Bronchial epithelial cell (primary cell): ENCODE data around the gene POLR3B. TPM values are rescaled to one million over a fixed set of nuclear protein-coding genes. Genes with fewer than 3 reads are reported as not detected.

ENCODE experiments used
- DNase-seq: peaks from one replicate; pipeline ENCODE4 v3.0.0-alpha.2; 2010; ENCODE audit warnings: low read depth
- FAIRE-seq: peaks from 2 replicates; lab custom pipeline; 2011; peaks lifted over from hg19 to GRCh38; lab: Jason Lieb, UNC
- H3K27me3 ChIP-seq: 2 replicates; pipeline ENCODE4 v1.5.1; 2011; ENCODE audit warnings: low read length; ENCODE audit not compliant: control insufficient read depth, insufficient read depth
- H3K36me3 ChIP-seq: 2 replicates; pipeline ENCODE4 v1.5.1; 2011; ENCODE audit warnings: low read length; ENCODE audit not compliant: control insufficient read depth, insufficient read depth
- H3K4me3 ChIP-seq: 2 replicates; pipeline ENCODE4 v1.5.1; 2011; ENCODE audit warnings: mild to moderate bottlenecking, low read depth, low read length, control low read depth
- total RNA-seq: library from RNA; depleted of rRNA; stranded (reverse); fragments of >200 nt; gene quantifications from 2 replicates; pipeline ENCODE4 v1.2.1, GENCODE V29; 2014
- TF ChIP-seq, protein P1 (sequence below): IDR thresholded peaks from 2 replicates; pipeline ENCODE4 v1.5.1; 2011; ENCODE audit warnings: mild to moderate bottlenecking, moderate library complexity, low read length, control low read depth, inconsistent platforms; ENCODE audit not compliant: insufficient read depth, severe bottlenecking

The POLR3B gene
- total RNA-seq, 1 donor from 2014 or later = 9.7 TPM

DNA sequence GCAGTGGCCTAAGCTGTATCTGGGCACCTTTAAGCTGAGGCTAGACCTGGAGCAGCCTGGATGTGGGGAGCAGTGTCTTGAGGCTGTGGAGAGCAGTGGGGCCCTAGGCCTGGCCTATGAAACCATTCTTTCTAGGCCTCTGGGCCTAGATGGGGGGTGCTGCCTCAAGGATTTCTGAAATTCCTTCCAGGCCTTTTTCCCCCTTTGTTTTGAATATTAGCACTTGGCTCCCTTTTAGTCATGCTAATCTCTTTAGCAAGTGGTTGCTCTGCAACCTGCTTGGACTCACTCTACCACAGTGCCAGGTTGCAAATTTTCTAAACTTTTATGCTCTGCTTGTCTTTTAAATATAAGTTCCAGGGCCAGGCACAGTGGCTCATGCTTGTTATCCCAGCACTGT is 183.7 kb downstream of the POLR3B start:
- Histone ChIP-seq H3K36me3 (no peaks in the 10 kb centered on the region), H3K27me3 (no peaks in the 10 kb centered on the region), H3K4me3 (no peak overlapping the region)
- DNase-seq (no peak), FAIRE-seq (no peak)
- TF ChIP-seq, protein P1, sequence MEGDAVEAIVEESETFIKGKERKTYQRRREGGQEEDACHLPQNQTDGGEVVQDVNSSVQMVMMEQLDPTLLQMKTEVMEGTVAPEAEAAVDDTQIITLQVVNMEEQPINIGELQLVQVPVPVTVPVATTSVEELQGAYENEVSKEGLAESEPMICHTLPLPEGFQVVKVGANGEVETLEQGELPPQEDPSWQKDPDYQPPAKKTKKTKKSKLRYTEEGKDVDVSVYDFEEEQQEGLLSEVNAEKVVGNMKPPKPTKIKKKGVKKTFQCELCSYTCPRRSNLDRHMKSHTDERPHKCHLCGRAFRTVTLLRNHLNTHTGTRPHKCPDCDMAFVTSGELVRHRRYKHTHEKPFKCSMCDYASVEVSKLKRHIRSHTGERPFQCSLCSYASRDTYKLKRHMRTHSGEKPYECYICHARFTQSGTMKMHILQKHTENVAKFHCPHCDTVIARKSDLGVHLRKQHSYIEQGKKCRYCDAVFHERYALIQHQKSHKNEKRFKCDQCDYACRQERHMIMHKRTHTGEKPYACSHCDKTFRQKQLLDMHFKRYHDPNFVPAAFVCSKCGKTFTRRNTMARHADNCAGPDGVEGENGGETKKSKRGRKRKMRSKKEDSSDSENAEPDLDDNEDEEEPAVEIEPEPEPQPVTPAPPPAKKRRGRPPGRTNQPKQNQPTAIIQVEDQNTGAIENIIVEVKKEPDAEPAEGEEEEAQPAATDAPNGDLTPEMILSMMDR = no peak

DNA sequence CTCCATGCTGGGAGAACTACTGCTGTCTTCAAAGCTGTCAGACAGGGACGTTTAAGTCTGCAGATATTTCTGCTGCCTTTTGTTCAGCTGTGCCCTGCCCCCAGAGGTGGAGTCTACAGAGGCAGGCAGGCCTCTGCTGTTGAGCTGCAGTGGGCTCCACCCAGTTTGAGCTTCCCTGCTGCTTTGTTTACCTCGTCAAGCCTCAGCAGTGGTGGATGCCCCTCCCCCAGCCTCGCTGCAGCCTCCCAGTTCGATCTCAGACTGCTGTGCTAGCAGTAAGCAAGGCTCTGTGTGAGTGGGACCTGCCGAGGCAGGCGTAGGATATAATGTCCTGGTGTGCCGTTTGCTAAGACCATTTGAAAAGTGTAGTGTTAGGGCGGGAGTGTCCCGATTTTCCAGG is 193.9 kb downstream of the POLR3B start:
- FAIRE-seq = no peak
- Histone ChIP-seq H3K27me3 (no peaks in the 10 kb centered on the region), H3K4me3 (no peak overlapping the region), H3K36me3 (no peaks in the 10 kb centered on the region)
- DNase-seq = no peak
- TF ChIP-seq, protein P1 = no peak

DNA sequence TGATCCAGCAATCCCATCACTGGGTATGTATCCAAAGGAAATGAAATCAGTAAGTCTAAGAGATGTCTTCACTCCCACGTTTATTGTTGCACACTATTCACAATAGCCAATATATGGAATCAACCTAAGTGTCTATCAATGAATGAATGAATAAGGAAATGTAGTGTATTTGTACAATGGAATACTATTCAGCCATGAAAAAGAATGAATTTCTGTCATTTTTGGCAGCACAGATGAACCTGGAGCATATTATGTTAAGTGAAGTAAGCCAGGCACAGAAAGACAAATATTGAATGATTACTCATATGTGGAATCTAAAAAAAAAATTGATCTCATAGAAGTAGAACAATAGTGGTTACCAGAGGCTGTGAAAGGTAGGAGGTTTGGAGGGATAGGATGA is 194.7 kb downstream of the POLR3B start:
- DNase-seq (no peak), FAIRE-seq (no peak)
- TF ChIP-seq, protein P1 = no peak
- no peaks in the 10 kb centered on the region for H3K36me3 ChIP-seq
- no peak overlapping the region for H3K4me3 ChIP-seq
- no peaks in the 10 kb centered on the region for H3K27me3 ChIP-seq

Other genes starting within 250 kb of the POLR3B start
- 3.1 and 7.6 TPM in 2 replicates for gene NUAK1, start 218.8 kb upstream of the POLR3B start, total RNA-seq
- gene CKAP4, start 109.7 kb upstream of the POLR3B start, total RNA-seq = 56.6 and 89.2 TPM in 2 replicates
- gene TCP11L2, start 55.0 kb upstream of the POLR3B start, total RNA-seq = 31.6 and 43.9 TPM in 2 replicates
- not detected in 2 replicates for gene RFX4, start 225.3 kb downstream of the POLR3B start, total RNA-seq